Ishikawa (cell line): Measurements from ENCODE around the gene RAD51.

ENCODE experiments used
- CEBPB ChIP-seq: IDR thresholded peaks from 2 replicates; pipeline ENCODE4 v1.6.1; 2012
- CREB1 ChIP-seq: IDR thresholded peaks from 2 replicates; pipeline ENCODE4 v1.6.1; 2012; ENCODE audit warnings: low read depth
- EGR1 ChIP-seq: IDR thresholded peaks from 2 replicates; pipeline ENCODE4 v1.6.1; 2012
- EP300 ChIP-seq: IDR thresholded peaks from 2 replicates; pipeline ENCODE4 v1.6.1; 2012; ENCODE audit warnings: borderline replicate concordance
- FOXM1 ChIP-seq: IDR thresholded peaks from 2 replicates; pipeline ENCODE4 v1.6.1; 2012; ENCODE audit warnings: low read depth, borderline replicate concordance
- MAX ChIP-seq: IDR thresholded peaks from 2 replicates; pipeline ENCODE4 v1.6.1; 2012
- NFIC ChIP-seq: IDR thresholded peaks from 2 replicates; pipeline ENCODE4 v1.6.1; 2012
- RAD21 ChIP-seq: IDR thresholded peaks from 2 replicates; pipeline ENCODE4 v1.6.1; 2012; ENCODE audit warnings: low read depth
- TAF1 ChIP-seq: IDR thresholded peaks from 2 replicates; pipeline ENCODE4 v1.6.1; 2012; ENCODE audit warnings: low read depth, mild to moderate bottlenecking
- TCF12 ChIP-seq: IDR thresholded peaks from 2 replicates; pipeline ENCODE4 v1.6.1; 2012; ENCODE audit warnings: low read depth
- TEAD4 ChIP-seq: IDR thresholded peaks from 2 replicates; pipeline ENCODE4 v1.6.1; 2012
- USF1 ChIP-seq: IDR thresholded peaks from 2 replicates; pipeline ENCODE4 v1.6.1; 2012
- YY1 ChIP-seq: IDR thresholded peaks from 2 replicates; pipeline ENCODE4 v1.6.1; 2012; ENCODE audit warnings: low read depth
- ZBTB7A ChIP-seq: IDR thresholded peaks from 2 replicates; pipeline ENCODE4 v1.6.1; 2012; ENCODE audit warnings: low read depth
- TF ChIP-seq, protein P1 (sequence below): IDR thresholded peaks from 2 replicates; pipeline ENCODE4 v1.6.1; 2012; ENCODE audit warnings: low read depth, mild to moderate bottlenecking

RAD51 gene

GRCh38 chr15:40694688-40695468 lies at the start of gene RAD51:
RAD51 (plus strand) TSS chr15:40695174; CDS start chr15:40698759, 3,585 bp downstream.
- peak; percentile 68 for TF ChIP-seq YY1
- 0 out of 2 replicates have a peak, but pooled peaks have one; percentile 17 for TF ChIP-seq TCF12
- no peak for TF ChIP-seq CEBPB
- TF ChIP-seq MAX = peak; percentile 87
- peak; percentile 65 for TF ChIP-seq TAF1
- TF ChIP-seq USF1 = peak; percentile 25; the same call in 1 of the 2 replicates
- 0 out of 2 replicates have a peak, but pooled peaks have one; percentile 50 for TF ChIP-seq TEAD4
- no peak for TF ChIP-seq NFIC
- peak; percentile 65; the same call in 1 of the 2 replicates for TF ChIP-seq CREB1
- TF ChIP-seq RAD21 = no peak
- 0 out of 2 replicates have a peak, but pooled peaks have one; percentile 39 for TF ChIP-seq FOXM1

DNA sequence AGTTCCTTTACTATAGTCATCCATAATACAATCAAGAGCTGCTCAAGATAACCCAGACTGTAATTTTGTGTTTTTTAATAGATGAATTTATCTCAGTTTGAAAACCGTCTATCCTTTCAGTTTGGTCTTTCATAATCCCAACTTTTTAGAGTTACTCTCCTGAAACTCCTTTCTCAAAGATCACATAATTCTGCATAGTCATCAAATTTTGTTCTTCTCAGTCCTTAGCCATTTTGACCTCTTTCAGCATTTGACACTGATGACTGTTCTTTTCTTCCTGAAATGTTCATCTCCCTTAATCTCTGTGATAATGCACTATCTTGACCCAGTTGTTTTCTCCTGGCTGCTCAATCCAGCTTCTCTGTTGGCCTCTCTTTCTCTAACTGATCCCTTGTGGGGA lies 47.5 kb upstream of the RAD51 start:
- no peak for TF ChIP-seq CEBPB
- no peak for TF ChIP-seq CREB1
- TF ChIP-seq EP300 = no peak

GRCh38 chr15:40650479-40650878 lies 44.5 kb upstream of the RAD51 start:
- TF ChIP-seq ZBTB7A (no peak), FOXM1 (no peak), USF1 (no peak)

- no peak for TF ChIP-seq FOXM1
- no peak for TF ChIP-seq TAF1
- TF ChIP-seq MAX = no peak
- TF ChIP-seq EP300 = no peak
- TF ChIP-seq USF1 = no peak
- no peak for TF ChIP-seq YY1
Observed at GRCh38 chr15:40660686-40661085, 34.3 kb upstream of the RAD51 start.

DNA sequence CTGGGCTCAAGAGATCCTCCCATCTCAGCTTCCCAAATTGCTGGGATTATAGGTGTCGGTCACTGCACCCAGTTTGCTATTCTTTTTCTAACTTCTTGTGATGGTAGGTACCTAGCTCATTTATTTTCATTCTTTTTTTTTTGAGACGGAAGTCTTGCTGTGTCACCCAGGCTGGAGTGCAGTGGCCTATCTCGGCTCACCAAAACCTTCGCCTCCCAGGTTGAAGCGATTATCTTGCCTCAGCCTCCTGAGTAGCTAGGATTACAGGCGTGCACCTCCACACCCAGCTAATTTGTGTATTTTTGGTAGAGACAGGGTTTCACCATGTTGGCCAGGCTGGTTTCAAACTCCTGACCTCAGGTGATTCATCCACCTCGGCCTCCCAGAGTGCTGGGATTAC lies 30.1 kb upstream of the RAD51 start:
- TF ChIP-seq EGR1 (no peak), MAX (no peak)

DNA sequence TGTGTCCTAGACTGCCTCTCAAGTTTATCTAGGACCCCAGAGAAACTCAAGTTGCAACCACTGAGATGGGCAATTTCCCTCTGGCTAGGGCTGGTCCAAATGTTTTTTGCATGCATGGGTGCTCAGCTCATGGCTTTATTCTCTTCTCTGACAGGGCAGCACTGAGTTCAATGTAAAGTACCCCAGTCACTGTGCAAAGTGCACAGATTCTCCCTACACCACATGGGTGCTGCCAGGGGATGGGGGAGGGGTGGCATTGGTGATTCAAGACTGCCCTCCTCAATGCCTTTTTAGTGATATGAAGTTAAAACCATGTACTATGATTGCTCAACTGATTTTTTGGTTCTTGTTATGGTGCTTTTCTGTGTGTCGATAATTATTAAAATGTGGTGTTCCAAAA lies 14.8 kb upstream of the RAD51 start:
- no peak for TF ChIP-seq EP300
- TF ChIP-seq MAX = no peak
- TF ChIP-seq EGR1 = no peak
- no peak for TF ChIP-seq USF1

DNA sequence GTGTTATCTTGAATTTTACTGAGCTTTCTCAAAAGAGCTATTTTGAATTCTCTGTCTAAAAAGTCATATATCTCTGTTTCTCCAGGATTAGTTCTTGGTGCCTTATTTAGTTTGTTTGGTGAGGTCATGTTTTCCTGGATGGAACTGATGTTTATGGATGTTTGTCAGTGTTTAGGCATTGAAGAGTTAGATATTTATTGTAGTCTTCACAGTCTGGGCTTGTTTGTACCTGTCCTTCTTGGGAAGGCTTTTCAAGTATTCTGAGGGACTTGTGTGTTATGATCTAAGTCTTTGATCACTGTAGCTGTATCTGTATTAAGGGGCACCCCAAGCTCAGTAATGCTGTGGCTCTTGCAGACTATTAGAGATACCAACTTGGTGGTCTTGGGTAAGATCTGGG lies 10.6 kb upstream of the RAD51 start:
- TF ChIP-seq NFIC = no peak

GRCh38 chr15:40685376-40685775 lies 9.6 kb upstream of the RAD51 start:
- TF ChIP-seq, protein P1, sequence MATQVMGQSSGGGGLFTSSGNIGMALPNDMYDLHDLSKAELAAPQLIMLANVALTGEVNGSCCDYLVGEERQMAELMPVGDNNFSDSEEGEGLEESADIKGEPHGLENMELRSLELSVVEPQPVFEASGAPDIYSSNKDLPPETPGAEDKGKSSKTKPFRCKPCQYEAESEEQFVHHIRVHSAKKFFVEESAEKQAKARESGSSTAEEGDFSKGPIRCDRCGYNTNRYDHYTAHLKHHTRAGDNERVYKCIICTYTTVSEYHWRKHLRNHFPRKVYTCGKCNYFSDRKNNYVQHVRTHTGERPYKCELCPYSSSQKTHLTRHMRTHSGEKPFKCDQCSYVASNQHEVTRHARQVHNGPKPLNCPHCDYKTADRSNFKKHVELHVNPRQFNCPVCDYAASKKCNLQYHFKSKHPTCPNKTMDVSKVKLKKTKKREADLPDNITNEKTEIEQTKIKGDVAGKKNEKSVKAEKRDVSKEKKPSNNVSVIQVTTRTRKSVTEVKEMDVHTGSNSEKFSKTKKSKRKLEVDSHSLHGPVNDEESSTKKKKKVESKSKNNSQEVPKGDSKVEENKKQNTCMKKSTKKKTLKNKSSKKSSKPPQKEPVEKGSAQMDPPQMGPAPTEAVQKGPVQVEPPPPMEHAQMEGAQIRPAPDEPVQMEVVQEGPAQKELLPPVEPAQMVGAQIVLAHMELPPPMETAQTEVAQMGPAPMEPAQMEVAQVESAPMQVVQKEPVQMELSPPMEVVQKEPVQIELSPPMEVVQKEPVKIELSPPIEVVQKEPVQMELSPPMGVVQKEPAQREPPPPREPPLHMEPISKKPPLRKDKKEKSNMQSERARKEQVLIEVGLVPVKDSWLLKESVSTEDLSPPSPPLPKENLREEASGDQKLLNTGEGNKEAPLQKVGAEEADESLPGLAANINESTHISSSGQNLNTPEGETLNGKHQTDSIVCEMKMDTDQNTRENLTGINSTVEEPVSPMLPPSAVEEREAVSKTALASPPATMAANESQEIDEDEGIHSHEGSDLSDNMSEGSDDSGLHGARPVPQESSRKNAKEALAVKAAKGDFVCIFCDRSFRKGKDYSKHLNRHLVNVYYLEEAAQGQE = no peak
- no peak for TF ChIP-seq TAF1
- TF ChIP-seq ZBTB7A = no peak
- no peak for TF ChIP-seq NFIC
- no peak for TF ChIP-seq TCF12
- no peak for TF ChIP-seq YY1
- no peak for TF ChIP-seq EP300
- no peak for TF ChIP-seq FOXM1
- no peak for TF ChIP-seq EGR1
- no peak for TF ChIP-seq USF1
- no peak for TF ChIP-seq CEBPB
- TF ChIP-seq RAD21 = no peak
- TF ChIP-seq TEAD4 = no peak
- no peak for TF ChIP-seq CREB1
